RPMI7951 (cell line): Measurements from ENCODE around the gene ITLN1. TPM values are rescaled to one million over a fixed set of nuclear protein-coding genes. Genes with fewer than 3 reads are reported as not detected.
"Not testable (repeated sequence)": the region's sequence is repeated elsewhere in the genome, so short reads cannot be mapped to it uniquely, and the experiment has no call there.

Source experiments
- DNase-seq: peaks from one replicate; pipeline ENCODE4 v3.0.0-alpha.2; 2012; ENCODE audit warnings: low read depth
- total RNA-seq: library from RNA; depleted of rRNA; stranded (reverse); fragments of >200 nt; shearing (Covaris generic); gene quantifications from 2 replicates; pipeline ENCODE4 v1.2.3, GENCODE V29; 2014

The ITLN1 gene
- total RNA-seq, 1 experiment from 2014 or later, result not detected

- DNase-seq, result no peak
Measured at GRCh38 chr1:160883581-160884513, 1.1 kb downstream of the ITLN1 start.

GRCh38 chr1:160882582-160882981, 2.4 kb downstream of the ITLN1 start:
- no peak for DNase-seq

- not testable (repeated sequence) for DNase-seq
Measured at GRCh38 chr1:160881264-160881663, 3.7 kb downstream of the ITLN1 start.

- no peak for DNase-seq
Measured at GRCh38 chr1:160880216-160880615, 4.8 kb downstream of the ITLN1 start.

- no peak for DNase-seq
Measured at GRCh38 chr1:160879056-160879455, 5.9 kb downstream of the ITLN1 start.

GRCh38 chr1:160877221-160877620, 7.8 kb downstream of the ITLN1 start:
- DNase-seq, result no peak

GRCh38 chr1:160876311-160876710, 8.7 kb downstream of the ITLN1 start:
- DNase-seq, result no peak

GRCh38 chr1:160875591-160875990, 9.4 kb downstream of the ITLN1 start:
- not testable (repeated sequence) for DNase-seq

GRCh38 chr1:160874935-160875334, 10.0 kb downstream of the ITLN1 start:
- DNase-seq, result no peak

- no peak for DNase-seq
Measured at GRCh38 chr1:160868141-160868540, 16.8 kb downstream of the ITLN1 start.

GRCh38 chr1:160867651-160868050, 17.3 kb downstream of the ITLN1 start:
- not testable (repeated sequence) for DNase-seq

GRCh38 chr1:160866695-160867260, 18.2 kb downstream of the ITLN1 start:
- no peak for DNase-seq

- DNase-seq, result no peak
Measured at GRCh38 chr1:160866001-160866694, 18.8 kb downstream of the ITLN1 start.

GRCh38 chr1:160865337-160865736, 19.6 kb downstream of the ITLN1 start:
- DNase-seq, result no peak

GRCh38 chr1:160864173-160864572, 20.8 kb downstream of the ITLN1 start:
- DNase-seq, result no peak

GRCh38 chr1:160863774-160864131, 21.2 kb downstream of the ITLN1 start:
- no peak for DNase-seq

- DNase-seq, result no peak
Measured at GRCh38 chr1:160863061-160863773, 21.8 kb downstream of the ITLN1 start.

GRCh38 chr1:160862203-160863060, 22.5 kb downstream of the ITLN1 start, which contains the start of gene CD244:
Gene CD244 (minus strand): TSS chr1:160862887. CDS start chr1:160862677, 210 bp downstream.
- no peak for DNase-seq

- no peak for DNase-seq
Measured at GRCh38 chr1:160860840-160861505, 24.0 kb downstream of the ITLN1 start.

GRCh38 chr1:160859166-160859565, 25.8 kb downstream of the ITLN1 start:
- no peak for DNase-seq
